Stimulated activated CD4-positive, alpha-beta T cell treated with anti-CD3 and anti-CD28 coated beads, Interleukin-1b, Interleukin-23, amount 100 ng/mL, for 48 hours (primary cell): ENCODE data around the gene SLC26A3.
"Not testable (repeated sequence)": the region's sequence is repeated elsewhere in the genome, so short reads cannot be mapped to it uniquely, and the experiment has no call there.

ENCODE experiments used
- DNase-seq: peaks from one replicate; pipeline ENCODE4 v3.0.0-alpha.2; 2020

Gene SLC26A3

GRCh38 chr7:107803009-107803610, at the start of gene SLC26A3:
Gene SLC26A3 (minus strand): TSS chr7:107803223. CDS start chr7:107794509, 8,714 bp downstream.
- DNase-seq = no peak

- DNase-seq = no peak
These were observed 47.6 kb upstream of the SLC26A3 start for GRCh38 chr7:107850643-107851042.

GRCh38 chr7:107850216-107850615, 47.2 kb upstream of the SLC26A3 start:
- no peak for DNase-seq

- DNase-seq = not testable (repeated sequence)
These were observed 45.2 kb upstream of the SLC26A3 start for GRCh38 chr7:107848211-107848610.

GRCh38 chr7:107847836-107848175, 44.8 kb upstream of the SLC26A3 start:
- not testable (repeated sequence) for DNase-seq

- no peak for DNase-seq
These were observed 44.3 kb upstream of the SLC26A3 start for GRCh38 chr7:107847168-107847835.

GRCh38 chr7:107846324-107846723, 43.3 kb upstream of the SLC26A3 start:
- DNase-seq = no peak

- DNase-seq = no peak
These were observed 40.2 kb upstream of the SLC26A3 start for GRCh38 chr7:107843184-107843583.

GRCh38 chr7:107842213-107842612, 39.2 kb upstream of the SLC26A3 start:
- DNase-seq = no peak

- DNase-seq = no peak
These were observed 36.0 kb upstream of the SLC26A3 start for GRCh38 chr7:107838816-107839565.

GRCh38 chr7:107838024-107838601, 35.1 kb upstream of the SLC26A3 start:
- no peak for DNase-seq

GRCh38 chr7:107837145-107837512, 34.1 kb upstream of the SLC26A3 start:
- no peak for DNase-seq

- DNase-seq = no peak
These were observed 33.5 kb upstream of the SLC26A3 start for GRCh38 chr7:107836237-107837144.

- no peak for DNase-seq
These were observed 31.4 kb upstream of the SLC26A3 start for GRCh38 chr7:107834401-107834800.

GRCh38 chr7:107833684-107834106, 30.7 kb upstream of the SLC26A3 start:
- DNase-seq = no peak

GRCh38 chr7:107830420-107830819, 27.4 kb upstream of the SLC26A3 start:
- DNase-seq = no peak

GRCh38 chr7:107828540-107828939, 25.5 kb upstream of the SLC26A3 start:
- no peak for DNase-seq

GRCh38 chr7:107827501-107827900, 24.5 kb upstream of the SLC26A3 start:
- no peak for DNase-seq

- DNase-seq = no peak
These were observed 23.4 kb upstream of the SLC26A3 start for GRCh38 chr7:107826451-107826850.

- no peak for DNase-seq
These were observed 21.8 kb upstream of the SLC26A3 start for GRCh38 chr7:107824858-107825257.

- no peak for DNase-seq
These were observed 15.6 kb upstream of the SLC26A3 start for GRCh38 chr7:107818622-107819021.

GRCh38 chr7:107816011-107816566, 13.1 kb upstream of the SLC26A3 start:
- no peak for DNase-seq
